K562 (cell line): ENCODE measurements around the gene MMS22L. TPM values are rescaled to one million over a fixed set of nuclear protein-coding genes. Genes with fewer than 3 reads are reported as not detected.
"Not testable (repeated sequence)": the region's sequence is repeated elsewhere in the genome, so short reads cannot be mapped to it uniquely, and the experiment has no call there.

Experiments
- ATAC-seq: fragments of 200-7000 bp; cut with Tn5 transposase; 3 replicates; pipeline ENCODE4 v1.9.1; 2020; ENCODE audit warnings: moderate library complexity
- BruUV-seq: library from RNA; stranded (reverse); fragments of 400-500 nt; replicated peaks from 2 replicates; lab custom pipeline; 2021; lab: Mats Ljungman, UMichigan
- CTCF ChIA-PET: fragments of 300-600 bp; formaldehyde crosslinking; extraction: SDS; loops from one replicate; lab custom pipeline; 2021; ENCODE audit warnings: low intra/inter-chr PET ratio; lab: Yijun Ruan, JAX
- POLR2A ChIA-PET: fragments of 300-600, 350-650 bp; sonication (Branson Sonifier 250); formaldehyde crosslinking; extraction: SDS; loops from one replicate; lab custom pipeline; 2021; ENCODE audit warnings: antibody characterized with exemption, inconsistent platforms; lab: Yijun Ruan, JAX
- DNase-seq, 4 experiments: peaks; one replicate each; pipeline versions ENCODE4 v3.0.0 to v3.0.0-alpha.2; 2011 to 2018; ENCODE audit warnings: low spot score in 3 of 4, mixed read lengths in 3 of 4; ENCODE audit errors: extremely low read depth in 1 of 4
- FAIRE-seq: peaks from 2 replicates; lab custom pipeline; 2011; peaks lifted over from hg19 to GRCh38; lab: Jason Lieb, UNC
- H2AFZ ChIP-seq: 2 replicates; pipeline ENCODE4 v1.6.0; 2011; ENCODE audit warnings: low read depth, low read length, control low read depth, inconsistent platforms
- H3K27ac ChIP-seq: fragments of 200-600 bp; 3 replicates; pipeline ENCODE4 v1.8.0; 2011; ENCODE audit warnings: low read depth, mild to moderate bottlenecking, control low read depth, inconsistent platforms, low read length, moderate library complexity, mixed read lengths; ENCODE audit errors: extremely low read depth
- H3K27me3 ChIP-seq, 2 experiments: fragments of 300-600 bp in 1 of 2; 2 replicates in 1 of 2; 3 replicates in 1 of 2; pipeline versions ENCODE4 v1.6.0 to v1.8.0; 2011; ENCODE audit warnings: inconsistent platforms in 2 of 2, low read length in 2 of 2, mild to moderate bottlenecking in 1 of 2, mixed read lengths in 1 of 2, moderate library complexity in 1 of 2; ENCODE audit not compliant: control insufficient read depth in 2 of 2, insufficient read depth in 2 of 2
- H3K36me3 ChIP-seq: fragments of 300-600 bp; 3 replicates; pipeline ENCODE4 v1.8.0; 2011; ENCODE audit warnings: mild to moderate bottlenecking, low read length, inconsistent platforms; ENCODE audit not compliant: control insufficient read depth, insufficient read depth
- H3K4me1 ChIP-seq, 2 experiments: fragments of 200-600 bp in 1 of 2; replicated peaks in 1 of 2; 2 replicates in 1 of 2; 3 replicates in 1 of 2; pipeline versions ENCODE4 v1.5.1 to v1.8.0; 2011; ENCODE audit warnings: inconsistent platforms in 2 of 2, low read length in 2 of 2, mild to moderate bottlenecking in 1 of 2, mixed read lengths in 1 of 2, moderate library complexity in 1 of 2; ENCODE audit not compliant: control insufficient read depth in 2 of 2, insufficient read depth in 2 of 2
- H3K4me2 ChIP-seq: 2 replicates; pipeline ENCODE4 v1.6.1; 2011; ENCODE audit warnings: low read length, control low read depth, inconsistent platforms, mixed read lengths; ENCODE audit not compliant: insufficient read depth
- H3K4me3 ChIP-seq: fragments of 200-600 bp; sonication (generic), shearing (Covaris generic); 2 replicates; pipeline ENCODE4 v1.5.1; 2016; ENCODE audit warnings: control low read depth, inconsistent platforms
- H3K79me2 ChIP-seq: fragments of 200-600 bp; 3 replicates; pipeline ENCODE4 v1.8.0; 2011; ENCODE audit warnings: low read length, inconsistent platforms; ENCODE audit not compliant: control insufficient read depth, insufficient read depth
- H3K9ac ChIP-seq, 2 experiments: 2 replicates each; pipeline versions ENCODE4 v1.6.0 to v1.6.1; 2011; ENCODE audit warnings: low read depth in 2 of 2, low read length in 2 of 2, control low read depth in 1 of 2, inconsistent platforms in 1 of 2, mild to moderate bottlenecking in 1 of 2, mixed read lengths in 1 of 2; ENCODE audit not compliant: insufficient read depth in 1 of 2
- H3K9me1 ChIP-seq: one replicate; pipeline ENCODE4 v1.6.0; 2011; ENCODE audit warnings: inconsistent platforms, mild to moderate bottlenecking, low read length, moderate library complexity; ENCODE audit not compliant: control insufficient read depth, insufficient read depth
- H3K9me3 ChIP-seq: replicated peaks from 2 replicates; pipeline ENCODE4 v1.5.1; 2011; ENCODE audit warnings: low read depth, low read length, inconsistent platforms; ENCODE audit not compliant: control insufficient read depth, insufficient read depth
- H4K20me1 ChIP-seq: replicated peaks from 2 replicates; pipeline ENCODE4 v1.6.1; 2011; ENCODE audit warnings: low read length, inconsistent platforms, mixed read lengths; ENCODE audit not compliant: control insufficient read depth, insufficient read depth
- CAMTA2 ChIP-seq: fragments of 250-450 bp; sonication (Bioruptor Pico); conservative IDR thresholded peaks from 2 replicates; pipeline ENCODE4 v1.5.1; 2022
- FUS ChIP-seq: fragments of 200-400 bp; formaldehyde crosslinking; optimal IDR thresholded peaks from 2 replicates; pipeline ENCODE3; 2017; ENCODE audit warnings: low read depth, low read length
- ZNF146 ChIP-seq: IDR thresholded peaks from one replicate; pipeline ENCODE4 v1.6.1; 2018; ENCODE audit warnings: missing compliant biosample characterization; ENCODE audit not compliant: unreplicated experiment
- ZNF507 ChIP-seq: conservative IDR thresholded peaks from 2 replicates; pipeline ENCODE4 v1.6.1; 2017; ENCODE audit warnings: missing genetic modification characterization, missing compliant biosample characterization
- ZNF764 ChIP-seq: fragments of 250-450 bp; sonication (Bioruptor Pico); IDR thresholded peaks from 2 replicates; pipeline ENCODE4 v1.4.0; 2020; ENCODE audit warnings: low read depth, mild to moderate bottlenecking, moderate library complexity
- ZNF785 ChIP-seq: fragments of 250-450 bp; sonication (Bioruptor Pico); IDR thresholded peaks from 2 replicates; pipeline ENCODE4 v1.4.0; 2020; ENCODE audit warnings: mild to moderate bottlenecking
- WGBS: fragments of 100-300 bp; shearing (Covaris generic); methylation state at CpG from one replicate; pipeline ENCODE4 v1.1.6; 2016; ENCODE audit warnings: low coverage, mixed read lengths; ENCODE audit not compliant: insufficient coverage; ENCODE audit errors: missing lambda C conversion rate; 5-methylcytosine and 5-hydroxymethylcytosine counted together
- in situ Hi-C: fragments of 300-500 bp; cut with MboI; formaldehyde crosslinking; loops from 4 replicates; pipeline ENCODE4 v1.15.0; 2018; ENCODE audit warnings: inconsistent platforms, mixed read lengths
- intact Hi-C: fragments of 100-400 bp; cut with micrococcal nuclease; formaldehyde crosslinking; loops from 2 replicates; pipeline ENCODE4 v1.14.2; 2022
- polyA plus RNA-seq, 8 experiments: library from polyadenylated mRNA; depleted of rRNA in 4 of 8; stranded (reverse) in 5 of 8; unstranded in 3 of 8; fragments of >200 nt; fragmentation: Nextera tagmentation in 2 of 8; fragmentation: Illumina TruSeq in 1 of 8; extraction: Ambion mirVana in 2 of 8; extraction: Trizol in 1 of 8; gene quantifications; 2 replicates each; pipeline versions ENCODE4 v1.2.1 to v1.2.3, GENCODE V29; 2011 to 2014; ENCODE audit warnings: inconsistent platforms in 1 of 8, missing spikeins in 1 of 8
- total RNA-seq, 7 experiments: library from RNA; depleted of rRNA in 6 of 7; stranded (reverse); fragments of >200 nt in 6 of 7; fragmentation: Illumina TruSeq in 2 of 7; extraction: Trizol in 2 of 7; gene quantifications; 2 replicates each; pipeline versions ENCODE4 v1.2.1 to v1.2.3, GENCODE V29; 2011 to 2021; ENCODE audit warnings: low replicate concordance in 1 of 7
- TF ChIP-seq, protein P1 (sequence below): fragments of 250-450 bp; sonication (Bioruptor Pico); IDR thresholded peaks from 2 replicates; pipeline ENCODE4 v1.5.0; 2021
- TF ChIP-seq, protein P2 (sequence below): fragments of 450-650 bp; formaldehyde crosslinking; IDR thresholded peaks from 2 replicates; pipeline ENCODE4 v1.4.0; 2020; ENCODE audit warnings: mild to moderate bottlenecking
- TF ChIP-seq, protein P3 (sequence below), 2 experiments: fragments of 450-650 bp in 1 of 2; IDR thresholded peaks; 2 replicates each; pipeline ENCODE4 v1.6.1; 2011 to 2017; ENCODE audit warnings: low read depth in 2 of 2, antibody characterized with exemption in 1 of 2, borderline replicate concordance in 1 of 2, low read length in 1 of 2, mild to moderate bottlenecking in 1 of 2, mixed read lengths in 1 of 2; ENCODE audit not compliant: control insufficient read depth in 1 of 2

Gene MMS22L
- total and polyA plus RNA-seq, 9 of the 15 experiments (the other 6 are each of a cell fraction or from before 2014, with no cell fraction given) = 13.0 to 59.5 (median 26.9) TPM

DNA sequence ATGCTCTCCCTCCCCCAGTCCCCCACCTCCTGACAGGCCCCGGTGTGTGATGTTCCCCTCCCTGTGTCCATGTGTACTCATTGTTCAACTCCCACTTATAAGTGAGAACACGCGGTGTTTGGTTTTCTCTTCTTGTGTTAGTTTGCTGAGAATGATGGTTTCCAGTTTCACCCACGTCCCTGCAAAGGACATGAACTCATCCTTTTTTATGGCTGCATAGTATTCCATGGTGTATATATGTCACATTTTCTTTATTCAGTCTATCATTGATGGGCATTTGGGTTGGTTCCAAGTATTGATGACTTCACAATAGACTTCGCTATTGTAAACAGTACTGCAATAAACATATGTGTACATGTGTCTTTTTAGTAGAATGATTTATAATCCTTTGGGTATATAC is 127.6 kb downstream of the MMS22L start:
- ATAC-seq, BruUV-seq, H3K9me1 ChIP-seq, H3K4me2 ChIP-seq, H2AFZ ChIP-seq, H3K9me3 ChIP-seq, H3K27ac ChIP-seq, POLR2A ChIA-PET, DNase-seq, H3K4me1 ChIP-seq, CTCF ChIA-PET, H3K79me2 ChIP-seq, H3K4me3 ChIP-seq, H3K9ac ChIP-seq, FAIRE-seq, intact Hi-C loops, H3K27me3 ChIP-seq, in situ Hi-C loops, H4K20me1 ChIP-seq: not testable (repeated sequence)
- TF ChIP-seq ZNF146 (CRISPR knock-in tag) = peak; percentile 89
- 97% methylated on average over 5 of the region's 5 CpGs for WGBS
- peaks cover 23% of the 10 kb centered on the region; the same call in 2 of the 3 replicates for H3K36me3 ChIP-seq

DNA sequence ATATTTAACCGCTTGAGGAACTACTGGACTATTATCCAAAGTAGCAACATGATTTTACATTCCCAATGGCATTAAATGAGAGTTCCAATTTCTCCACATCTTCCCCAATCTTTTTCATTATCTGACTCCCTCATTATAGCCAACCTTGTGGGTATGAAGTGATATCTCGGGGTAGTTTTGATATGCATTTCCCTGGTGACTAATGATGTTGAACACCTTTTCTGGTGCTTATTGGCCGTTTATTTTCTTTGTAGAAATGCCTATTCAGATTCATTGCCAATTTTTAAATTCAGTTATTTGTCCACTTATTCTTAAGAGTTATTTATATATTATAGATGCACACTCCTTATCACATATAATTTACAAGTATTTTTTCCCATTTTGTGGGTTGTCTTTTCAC is 129.0 kb downstream of the MMS22L start:
- no peak overlapping the region for H3K27ac ChIP-seq
- no peaks in the 10 kb centered on the region for H3K79me2 ChIP-seq
- ChIA-PET CTCF (no interaction called here), POLR2A (interaction anchor here (0.6 kb wide), 1 partner anchor 283 kb away, joined by 3 read pairs; no protein-coding TSS in a partner anchor)
- H3K9me3 ChIP-seq = no peaks in the 10 kb centered on the region
- H3K27me3 ChIP-seq = no peaks in the 10 kb centered on the region
- H3K36me3 ChIP-seq = peaks cover 26% of the 10 kb centered on the region; the same call in 2 of the 3 replicates
- H3K9ac ChIP-seq = no peak overlapping the region
- no peak for DNase-seq
- no peak overlapping the region for H3K4me2 ChIP-seq
- no peaks in the 10 kb centered on the region for H3K9me1 ChIP-seq
- no peak for ATAC-seq
- H3K4me1 ChIP-seq = no peaks in the 10 kb centered on the region
- BruUV-seq = no TSS peak
- WGBS = 82% methylated on average over 3 of the region's 3 CpGs
- FAIRE-seq = no peak
- no peak overlapping the region for H3K4me3 ChIP-seq
- in situ Hi-C loops (no loop called here), intact Hi-C loops (no loop called here)
- H2AFZ ChIP-seq = no peak overlapping the region
- no peaks in the 10 kb centered on the region for H4K20me1 ChIP-seq
- TF ChIP-seq ZNF785 (CRISPR knock-in tag) = no peak
- TF ChIP-seq, protein P1, sequence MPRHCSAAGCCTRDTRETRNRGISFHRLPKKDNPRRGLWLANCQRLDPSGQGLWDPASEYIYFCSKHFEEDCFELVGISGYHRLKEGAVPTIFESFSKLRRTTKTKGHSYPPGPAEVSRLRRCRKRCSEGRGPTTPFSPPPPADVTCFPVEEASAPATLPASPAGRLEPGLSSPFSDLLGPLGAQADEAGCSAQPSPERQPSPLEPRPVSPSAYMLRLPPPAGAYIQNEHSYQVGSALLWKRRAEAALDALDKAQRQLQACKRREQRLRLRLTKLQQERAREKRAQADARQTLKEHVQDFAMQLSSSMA = no peak
- no peak for TF ChIP-seq CAMTA2
- no peak for TF ChIP-seq ZNF764 (CRISPR knock-in tag)
- TF ChIP-seq, protein P2, sequence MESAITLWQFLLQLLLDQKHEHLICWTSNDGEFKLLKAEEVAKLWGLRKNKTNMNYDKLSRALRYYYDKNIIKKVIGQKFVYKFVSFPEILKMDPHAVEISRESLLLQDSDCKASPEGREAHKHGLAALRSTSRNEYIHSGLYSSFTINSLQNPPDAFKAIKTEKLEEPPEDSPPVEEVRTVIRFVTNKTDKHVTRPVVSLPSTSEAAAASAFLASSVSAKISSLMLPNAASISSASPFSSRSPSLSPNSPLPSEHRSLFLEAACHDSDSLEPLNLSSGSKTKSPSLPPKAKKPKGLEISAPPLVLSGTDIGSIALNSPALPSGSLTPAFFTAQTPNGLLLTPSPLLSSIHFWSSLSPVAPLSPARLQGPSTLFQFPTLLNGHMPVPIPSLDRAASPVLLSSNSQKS (CRISPR knock-in tag) = no peak
- no peak for TF ChIP-seq ZNF507 (tag)
- TF ChIP-seq FUS = no peak
- TF ChIP-seq, protein P3, sequence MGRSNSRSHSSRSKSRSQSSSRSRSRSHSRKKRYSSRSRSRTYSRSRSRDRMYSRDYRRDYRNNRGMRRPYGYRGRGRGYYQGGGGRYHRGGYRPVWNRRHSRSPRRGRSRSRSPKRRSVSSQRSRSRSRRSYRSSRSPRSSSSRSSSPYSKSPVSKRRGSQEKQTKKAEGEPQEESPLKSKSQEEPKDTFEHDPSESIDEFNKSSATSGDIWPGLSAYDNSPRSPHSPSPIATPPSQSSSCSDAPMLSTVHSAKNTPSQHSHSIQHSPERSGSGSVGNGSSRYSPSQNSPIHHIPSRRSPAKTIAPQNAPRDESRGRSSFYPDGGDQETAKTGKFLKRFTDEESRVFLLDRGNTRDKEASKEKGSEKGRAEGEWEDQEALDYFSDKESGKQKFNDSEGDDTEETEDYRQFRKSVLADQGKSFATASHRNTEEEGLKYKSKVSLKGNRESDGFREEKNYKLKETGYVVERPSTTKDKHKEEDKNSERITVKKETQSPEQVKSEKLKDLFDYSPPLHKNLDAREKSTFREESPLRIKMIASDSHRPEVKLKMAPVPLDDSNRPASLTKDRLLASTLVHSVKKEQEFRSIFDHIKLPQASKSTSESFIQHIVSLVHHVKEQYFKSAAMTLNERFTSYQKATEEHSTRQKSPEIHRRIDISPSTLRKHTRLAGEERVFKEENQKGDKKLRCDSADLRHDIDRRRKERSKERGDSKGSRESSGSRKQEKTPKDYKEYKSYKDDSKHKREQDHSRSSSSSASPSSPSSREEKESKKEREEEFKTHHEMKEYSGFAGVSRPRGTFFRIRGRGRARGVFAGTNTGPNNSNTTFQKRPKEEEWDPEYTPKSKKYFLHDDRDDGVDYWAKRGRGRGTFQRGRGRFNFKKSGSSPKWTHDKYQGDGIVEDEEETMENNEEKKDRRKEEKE (IDR thresholded peaks at IDR 0.05; ENCODE audit: borderline replicate concordance in 1 of 2, control insufficient read depth in 1 of 2, low read depth in 2 of 2, low read length in 1 of 2) = no peak
